ENCODE results near the gene BRINP3.
A peak's percentile ranks its signal among the peaks of the same experiment; 100 is the strongest.

The BRINP3 gene

GRCh38 chr1:190353538-190354101 lies 124.0 kb downstream of the BRINP3 start (continued):
- TF ChIP-seq ZBTB11 (tag by site-specific recombination; conservative IDR thresholded peaks at IDR 0.05; ENCODE audit: low read depth): no peak
- TF ChIP-seq ZNF585B (tag by site-specific recombination; IDR thresholded peaks at IDR 0.05): no peak
- TF ChIP-seq ZNF248 (tag by site-specific recombination; IDR thresholded peaks at IDR 0.05): no peak

GRCh38 chr1:190344454-190344853 lies 133.2 kb downstream of the BRINP3 start:
- no peaks in the 10 kb centered on the region for H3K4me1 ChIP-seq (ENCODE audit: control insufficient read depth, insufficient read depth, low read length)
- POLR2A ChIA-PET: no interaction called here
- no peak overlapping the region for H3K27ac ChIP-seq (ENCODE audit: extremely low read depth, low read depth, low read length)
- H3K4me3 ChIP-seq (ENCODE audit: low read depth, low read length): no peak overlapping the region
- H3K9me3 ChIP-seq (ENCODE audit: control insufficient read depth, insufficient read depth, low read depth, low read length): no peaks in the 10 kb centered on the region
- no peak for TF ChIP-seq ZNF76 (tag by site-specific recombination; IDR thresholded peaks at IDR 0.05; ENCODE audit: borderline replicate concordance, low read depth)
- CTCF ChIA-PET: no interaction called here
- H3K36me3 ChIP-seq (ENCODE audit: control insufficient read depth in 2 of 2, insufficient read depth in 1 of 2, low read length in 2 of 2): no peaks in the 10 kb centered on the region

GRCh38 chr1:190338829-190339228 lies 138.8 kb downstream of the BRINP3 start:
- Histone ChIP-seq H3K36me3 (ENCODE audit: control insufficient read depth in 2 of 2, insufficient read depth in 1 of 2, low read length in 2 of 2) (no peaks in the 10 kb centered on the region), H3K9me3 (ENCODE audit: control insufficient read depth, insufficient read depth, low read depth, low read length) (no peaks in the 10 kb centered on the region), H3K4me1 (ENCODE audit: control insufficient read depth, insufficient read depth, low read length) (no peaks in the 10 kb centered on the region), H3K27ac (ENCODE audit: extremely low read depth, low read depth, low read length) (no peak overlapping the region), H3K4me3 (ENCODE audit: low read depth, low read length) (no peak overlapping the region)
- ChIA-PET CTCF (interaction anchor here (0.6 kb wide), 1 partner anchor 14 kb away, joined by 3 read pairs; no protein-coding TSS in a partner anchor), POLR2A (no interaction called here)
- TF ChIP-seq ZNF510 (tag by site-specific recombination; IDR thresholded peaks at IDR 0.05; ENCODE audit: insufficient replicate concordance): peak; percentile 32
- TF ChIP-seq PRDM10 (tag by site-specific recombination; IDR thresholded peaks at IDR 0.05): no peak
- no peak for TF ChIP-seq ZNF133 (tag by site-specific recombination; IDR thresholded peaks at IDR 0.05)
- no peak for TF ChIP-seq ZFP69B (tag by site-specific recombination; IDR thresholded peaks at IDR 0.05)
- peak; percentile 46; the same call in 1 of the 2 replicates for TF ChIP-seq ZNF140 (tag by site-specific recombination; IDR thresholded peaks at IDR 0.05)
- TF ChIP-seq ZBTB8A (tag by site-specific recombination; IDR thresholded peaks at IDR 0.05): 0 out of 2 replicates have a peak, but pooled peaks have one; percentile 50
- peak; percentile 42; the same call in 1 of the 2 replicates for TF ChIP-seq ZXDB (tag by site-specific recombination; IDR thresholded peaks at IDR 0.05)
- no peak for TF ChIP-seq KLF8 (tag by site-specific recombination; IDR thresholded peaks at IDR 0.05)
- TF ChIP-seq ZBTB11 (tag by site-specific recombination; conservative IDR thresholded peaks at IDR 0.05; ENCODE audit: low read depth): peak; percentile 74
- 0 out of 2 replicates have a peak, but pooled peaks have one; percentile 27 for TF ChIP-seq ZNF266 (tag by site-specific recombination; IDR thresholded peaks at IDR 0.05; ENCODE audit: low read depth)
- peak; percentile 47; the same call in 1 of the 2 replicates for TF ChIP-seq ZNF623 (tag by site-specific recombination; IDR thresholded peaks at IDR 0.05)
- peak; percentile 75; the same call in 1 of the 2 replicates for TF ChIP-seq ZNF202 (tag by site-specific recombination; IDR thresholded peaks at IDR 0.05; ENCODE audit: borderline replicate concordance)
- no peak for TF ChIP-seq BCL6B (tag by site-specific recombination; IDR thresholded peaks at IDR 0.05)
- TF ChIP-seq ZNF580 (tag by site-specific recombination; IDR thresholded peaks at IDR 0.05): no peak
- TF ChIP-seq ZNF426 (tag by site-specific recombination; IDR thresholded peaks at IDR 0.05): peak; percentile 71

All from HEK293 (cell line).